Suppressor macrophage (primary cell): ENCODE measurements around the gene CACNG8.

Experiments used
- DNase-seq, 4 experiments: peaks; one replicate each; pipeline ENCODE4 v3.0.0-alpha.2; 2020 to 2022

CACNG8 gene

GRCh38 chr19:53992815-53993214 is 30.1 kb downstream of the CACNG8 start:
- no peak for DNase-seq

- DNase-seq, result no peak
Measured at GRCh38 chr19:53993448-53993847, 30.7 kb downstream of the CACNG8 start.

DNA sequence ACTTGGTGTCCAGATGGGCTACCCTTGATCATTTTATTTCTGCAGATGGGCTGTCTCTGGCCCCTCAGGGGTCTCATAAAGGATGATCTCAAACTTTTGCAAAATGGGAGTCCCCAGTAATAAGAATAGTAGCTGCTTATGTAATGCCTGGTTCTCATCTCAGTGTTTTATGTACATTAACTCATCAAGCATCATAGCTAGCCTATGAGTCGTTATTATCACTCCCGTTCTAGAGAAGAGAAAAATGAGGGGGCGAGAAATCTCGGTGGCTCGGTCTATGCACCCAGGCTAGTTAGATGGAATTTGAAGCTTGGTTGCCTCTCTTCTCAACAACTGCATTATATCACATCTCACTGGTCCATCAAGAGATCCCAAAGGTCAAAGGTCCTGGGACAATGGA is 32.1 kb downstream of the CACNG8 start:
- no peak for DNase-seq

DNA sequence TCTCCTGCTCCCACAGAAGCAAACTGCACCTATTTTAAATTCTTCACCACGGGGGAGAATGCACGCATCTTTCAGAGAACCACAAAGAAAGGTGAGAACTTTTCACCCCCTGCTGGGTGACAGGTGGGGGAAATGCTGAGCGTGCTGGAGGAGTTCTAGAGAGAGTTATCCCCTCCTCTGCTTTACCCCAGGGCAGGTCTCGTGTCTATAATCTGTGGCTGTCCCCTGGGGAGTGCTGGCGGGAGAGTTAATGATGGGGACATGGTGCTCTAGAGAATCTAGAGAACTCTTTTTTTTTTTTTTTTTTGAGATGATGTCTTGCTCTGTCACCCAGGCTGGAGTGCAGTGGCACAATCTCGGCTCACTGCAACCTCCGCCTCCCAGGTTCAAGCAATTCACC is 35.5 kb downstream of the CACNG8 start:
- DNase-seq, result no peak

GRCh38 chr19:53999694-54000093 is 37.0 kb downstream of the CACNG8 start:
- no peak for DNase-seq

GRCh38 chr19:54001496-54001895 is 38.8 kb downstream of the CACNG8 start:
- DNase-seq, result no peak

GRCh38 chr19:54002495-54003315 is 40.0 kb downstream of the CACNG8 start:
- no peak for DNase-seq

DNA sequence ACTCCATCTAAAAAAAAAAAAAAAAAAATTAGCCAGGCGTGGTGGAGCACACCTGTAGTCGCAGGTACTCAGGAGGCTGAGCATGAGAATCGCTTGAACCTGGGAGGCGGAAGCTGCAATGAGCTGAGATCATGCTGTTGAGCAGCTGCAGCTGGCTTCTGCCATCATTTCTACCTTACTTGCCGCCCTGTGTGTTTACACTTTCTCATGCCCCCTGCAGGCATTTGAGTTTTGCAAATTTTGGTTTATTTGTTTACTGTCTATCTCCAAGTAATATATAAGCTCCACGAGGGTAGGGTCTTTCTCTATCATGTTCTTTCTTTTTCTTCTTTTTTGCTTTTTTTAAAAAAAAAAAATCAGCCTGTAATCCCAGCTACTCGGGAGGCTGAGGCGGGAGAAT is 46.7 kb downstream of the CACNG8 start:
- DNase-seq, result no peak

DNA sequence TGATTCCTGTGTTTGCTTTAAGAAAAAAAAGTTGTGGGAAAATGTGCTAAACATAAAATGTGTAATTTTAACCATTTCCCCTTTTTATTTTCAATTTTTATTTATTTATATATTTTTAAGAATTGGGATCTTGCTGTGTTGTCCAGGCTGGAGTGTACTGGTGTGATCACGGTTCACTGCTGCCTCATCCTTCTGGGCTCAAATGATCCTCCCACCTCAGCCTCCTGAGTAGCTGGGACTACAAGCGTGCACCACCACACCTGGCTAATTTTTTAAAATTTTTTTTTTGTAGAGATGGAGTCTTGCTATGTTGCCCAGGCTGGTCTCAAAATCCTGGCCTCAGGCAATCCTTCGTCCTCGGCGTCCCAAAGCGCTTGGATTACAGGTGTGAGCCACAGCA is 47.7 kb downstream of the CACNG8 start:
- DNase-seq, result no peak

- DNase-seq, result no peak
Measured at GRCh38 chr19:54011507-54012211, 48.9 kb downstream of the CACNG8 start.

DNA sequence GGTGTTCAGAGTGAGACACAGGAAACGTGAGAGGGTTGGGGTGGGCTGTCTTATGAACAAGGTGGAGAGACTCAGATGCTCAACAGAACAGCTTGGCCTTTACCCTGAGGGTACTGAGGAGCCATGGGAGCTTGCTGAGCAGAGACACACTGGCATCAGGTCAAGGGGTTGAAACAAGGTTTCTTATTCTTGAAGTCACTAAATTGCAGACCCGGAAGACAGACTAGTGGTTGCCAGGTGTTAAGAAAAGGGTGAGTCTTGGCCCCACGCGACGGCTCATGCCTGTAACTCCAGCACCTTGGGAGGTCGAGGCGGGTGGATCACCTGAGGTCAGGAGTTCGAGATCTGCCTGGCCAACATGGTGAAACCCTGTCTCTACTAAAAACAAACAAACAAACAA is 51.1 kb downstream of the CACNG8 start:
- no peak for DNase-seq

GRCh38 chr19:54014920-54015560 is 52.3 kb downstream of the CACNG8 start:
- no peak for DNase-seq

- DNase-seq, result peak; percentile 30 to 70 (median 52)
Measured at GRCh38 chr19:54017261-54017660, 54.5 kb downstream of the CACNG8 start.

DNA sequence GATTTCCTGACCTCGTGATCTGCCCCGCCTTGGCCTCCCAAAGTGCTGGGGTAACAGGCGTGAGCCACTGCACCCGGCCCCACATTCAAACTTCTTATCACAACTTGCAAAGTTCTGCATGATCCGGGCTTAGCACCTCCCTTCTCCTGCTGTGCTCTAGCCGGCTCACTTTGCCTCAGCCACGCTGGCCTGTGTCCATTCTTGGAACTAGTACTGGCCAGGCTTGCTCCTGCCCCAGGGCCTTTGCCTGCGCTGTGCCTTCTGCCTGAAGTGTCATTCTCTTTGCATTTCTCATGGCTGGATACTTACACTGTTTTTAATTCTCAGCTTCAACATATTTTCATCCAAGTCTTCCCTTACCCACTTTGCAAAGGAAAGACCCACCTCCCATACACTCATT is 58.6 kb downstream of the CACNG8 start:
- DNase-seq, result no peak

- DNase-seq, result no peak
Measured at GRCh38 chr19:54021932-54022331, 59.2 kb downstream of the CACNG8 start.

- DNase-seq, result peak in 1 of 4 experiments; percentile 15
Measured at GRCh38 chr19:54023191-54023590, 60.5 kb downstream of the CACNG8 start.

DNA sequence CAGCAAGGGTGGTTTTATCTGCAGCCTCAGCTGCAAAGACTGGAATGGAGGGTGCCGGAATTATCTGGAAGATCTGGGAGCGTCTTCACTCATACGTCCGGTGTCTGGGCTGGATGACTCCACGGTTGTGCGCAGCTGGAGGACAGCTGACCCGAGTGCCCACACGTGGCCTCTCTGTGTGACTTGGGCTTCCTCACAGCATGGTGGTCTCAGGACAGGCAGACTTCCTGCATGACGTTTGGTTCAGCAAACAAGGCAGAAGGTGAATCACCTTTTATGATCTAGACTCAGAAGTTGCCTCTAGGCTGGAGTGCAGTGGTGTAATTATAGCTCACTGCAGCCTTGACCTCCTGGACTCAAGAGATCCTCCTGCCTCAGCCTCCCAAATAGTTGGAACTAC is 61.9 kb downstream of the CACNG8 start:
- no peak for DNase-seq

DNA sequence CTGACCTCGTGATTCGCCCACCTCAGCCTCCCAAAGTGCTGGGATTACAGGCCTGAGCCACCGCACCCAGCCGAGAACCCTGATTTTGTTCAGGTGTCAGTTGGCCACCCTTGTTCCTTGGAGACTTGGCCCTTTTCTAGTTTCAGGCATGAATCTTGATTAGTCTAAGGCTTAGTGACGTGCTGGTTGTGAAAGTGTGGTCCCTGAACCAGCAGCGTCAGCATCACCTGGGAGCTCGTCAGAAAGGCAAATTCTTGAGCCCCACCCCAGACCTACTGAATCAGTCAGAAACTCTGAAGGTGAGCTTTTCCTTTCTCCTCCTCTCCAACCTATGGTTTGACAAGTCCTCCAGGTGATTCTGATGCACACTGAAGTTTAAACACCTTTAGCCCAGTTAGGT is 63.9 kb downstream of the CACNG8 start:
- DNase-seq, result no peak

DNA sequence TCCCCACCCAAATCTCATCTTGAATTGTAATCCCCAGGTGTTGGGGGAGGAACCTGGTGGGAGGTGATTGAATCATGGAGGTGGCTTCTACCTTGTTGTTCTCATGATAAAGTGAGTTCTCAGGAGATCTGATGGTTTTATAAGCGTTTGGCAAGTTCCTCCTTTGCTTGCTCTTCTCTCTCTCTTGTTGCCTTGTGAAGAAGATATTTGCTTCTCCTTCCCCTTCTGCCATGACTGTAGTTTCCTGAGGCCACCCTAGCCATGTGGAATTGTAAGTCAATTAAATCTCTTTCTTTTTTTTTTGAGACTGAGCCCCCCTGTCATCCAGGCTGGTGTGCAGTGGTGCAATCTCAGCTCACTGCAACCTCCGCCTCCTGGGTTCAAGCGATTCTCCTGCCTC is 66.6 kb downstream of the CACNG8 start:
- peak in 3 of 4 experiments; percentile 35 to 62 (median 53) for DNase-seq

DNA sequence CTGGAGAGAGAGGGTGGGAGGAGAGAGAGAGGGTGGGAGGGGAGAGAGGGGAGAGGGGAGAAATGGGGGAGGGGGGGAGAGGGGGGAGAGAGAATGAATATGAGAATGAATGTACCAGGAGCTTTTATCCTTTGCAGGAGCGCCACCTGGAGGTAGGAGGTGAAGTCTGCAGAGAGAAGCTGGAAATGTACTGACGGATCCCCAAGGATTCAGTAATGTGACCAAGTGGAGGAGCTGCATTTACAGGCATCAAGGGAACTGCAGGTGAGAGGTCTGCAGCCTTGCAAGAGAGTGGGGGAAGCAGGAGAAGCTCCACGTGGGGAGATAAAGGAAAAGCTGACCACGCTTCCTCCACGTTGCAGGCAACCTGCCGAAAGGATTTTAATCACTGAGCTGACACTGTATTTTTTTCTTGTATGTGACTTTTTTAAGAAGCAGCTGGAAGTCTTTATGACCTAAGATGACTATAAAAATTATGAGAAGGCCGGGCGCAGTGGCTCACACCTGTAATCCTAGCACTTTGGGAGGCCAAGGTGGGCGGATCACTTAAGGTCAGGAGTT is 67.3 kb downstream of the CACNG8 start:
- peak; percentile 74 to 88 (median 80) for DNase-seq

GRCh38 chr19:54030895-54031586 is 68.3 kb downstream of the CACNG8 start:
- peak in 3 of 4 experiments; percentile 16 to 52 (median 20) for DNase-seq
